Kidney epithelial cell (primary cell): ENCODE results near the gene MLN. TPM values are rescaled to one million over a fixed set of nuclear protein-coding genes. Genes with fewer than 3 reads are reported as not detected.

Source experiments
- DNase-seq: peaks from one replicate; pipeline ENCODE4 v3.0.0-alpha.2; 2010; ENCODE audit warnings: low read depth
- H3K27me3 ChIP-seq: 2 replicates; pipeline ENCODE4 v1.6.0; 2011; ENCODE audit warnings: low read length; ENCODE audit not compliant: control insufficient read depth, insufficient read depth
- H3K36me3 ChIP-seq: 2 replicates; pipeline ENCODE4 v1.5.1; 2011; ENCODE audit warnings: low read length; ENCODE audit not compliant: control insufficient read depth, insufficient read depth
- H3K4me3 ChIP-seq: 2 replicates; pipeline ENCODE4 v1.5.1; 2011; ENCODE audit warnings: low read depth, mild to moderate bottlenecking, control low read depth, low read length
- CTCF ChIP-seq: IDR thresholded peaks from 2 replicates; pipeline ENCODE4 v1.5.1; 2011; ENCODE audit warnings: mild to moderate bottlenecking, moderate library complexity, low read length, control low read depth, inconsistent platforms; ENCODE audit not compliant: insufficient read depth, poor library complexity, severe bottlenecking
- total RNA-seq: library from RNA; depleted of rRNA; stranded (reverse); fragments of >200 nt; gene quantifications from 2 replicates; pipeline ENCODE4 v1.2.3, GENCODE V29; 2015

MLN gene
- total RNA-seq, 1 donor from 2014 or later: not detected

GRCh38 chr6:33757113-33757512 is 46.7 kb downstream of the MLN start:
- H3K27me3 ChIP-seq: no peaks in the 10 kb centered on the region
- TF ChIP-seq CTCF: no peak
- H3K36me3 ChIP-seq: no peaks in the 10 kb centered on the region
- no peak overlapping the region for H3K4me3 ChIP-seq
- DNase-seq: no peak

GRCh38 chr6:33756211-33756954 is 47.4 kb downstream of the MLN start:
- no peak for DNase-seq
- Histone ChIP-seq H3K36me3 (no peaks in the 10 kb centered on the region), H3K27me3 (no peaks in the 10 kb centered on the region), H3K4me3 (no peak overlapping the region)
- TF ChIP-seq CTCF: no peak

- H3K27me3 ChIP-seq: no peaks in the 10 kb centered on the region
- no peak overlapping the region for H3K4me3 ChIP-seq
- no peak for DNase-seq
- no peaks in the 10 kb centered on the region for H3K36me3 ChIP-seq
- no peak for TF ChIP-seq CTCF
Observed at GRCh38 chr6:33755070-33755869, 48.5 kb downstream of the MLN start.

GRCh38 chr6:33754222-33754621 is 49.6 kb downstream of the MLN start:
- no peak for TF ChIP-seq CTCF
- no peak overlapping the region for H3K4me3 ChIP-seq
- no peak for DNase-seq
- no peaks in the 10 kb centered on the region for H3K27me3 ChIP-seq
- no peaks in the 10 kb centered on the region for H3K36me3 ChIP-seq

- Histone ChIP-seq H3K4me3 (no peak overlapping the region), H3K27me3 (no peaks in the 10 kb centered on the region), H3K36me3 (no peaks in the 10 kb centered on the region)
- no peak for DNase-seq
- TF ChIP-seq CTCF: no peak
Observed at GRCh38 chr6:33752646-33753015, 51.2 kb downstream of the MLN start.
